ENCODE measurements around the gene SLC2A2.

DNA sequence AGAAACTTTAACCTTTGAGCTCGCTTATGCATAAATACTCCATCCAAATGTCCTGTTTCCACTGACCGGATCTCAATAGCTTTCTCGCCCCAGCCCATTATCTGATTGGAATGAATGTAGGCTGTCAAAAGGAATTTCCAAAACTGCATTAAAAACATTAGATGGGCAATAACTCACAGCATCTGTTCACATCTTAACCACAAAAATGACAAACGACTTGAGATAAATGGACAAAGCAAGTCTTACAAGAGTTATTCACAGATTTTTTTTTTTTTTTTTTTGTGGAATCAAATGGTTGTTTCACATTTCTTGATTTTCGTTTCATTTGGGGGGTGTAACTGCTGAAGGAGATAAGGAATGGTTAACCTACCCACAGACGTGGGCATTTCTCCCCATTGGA lies 39.7 kb upstream of the SLC2A2 start:
- TF ChIP-seq POLR2A (IDR thresholded peaks at IDR 0.05; ENCODE audit: low read length) (no peak), GATA1 (IDR thresholded peaks at IDR 0.05; ENCODE audit: low read depth, low read length) (no peak)

All from erythroblast (primary cell).